ENCODE measurements around the gene CACNA1B.
"Not testable (repeated sequence)": the region's sequence is repeated elsewhere in the genome, so short reads cannot be mapped to it uniquely, and the experiment has no call there.

CACNA1B gene

DNA sequence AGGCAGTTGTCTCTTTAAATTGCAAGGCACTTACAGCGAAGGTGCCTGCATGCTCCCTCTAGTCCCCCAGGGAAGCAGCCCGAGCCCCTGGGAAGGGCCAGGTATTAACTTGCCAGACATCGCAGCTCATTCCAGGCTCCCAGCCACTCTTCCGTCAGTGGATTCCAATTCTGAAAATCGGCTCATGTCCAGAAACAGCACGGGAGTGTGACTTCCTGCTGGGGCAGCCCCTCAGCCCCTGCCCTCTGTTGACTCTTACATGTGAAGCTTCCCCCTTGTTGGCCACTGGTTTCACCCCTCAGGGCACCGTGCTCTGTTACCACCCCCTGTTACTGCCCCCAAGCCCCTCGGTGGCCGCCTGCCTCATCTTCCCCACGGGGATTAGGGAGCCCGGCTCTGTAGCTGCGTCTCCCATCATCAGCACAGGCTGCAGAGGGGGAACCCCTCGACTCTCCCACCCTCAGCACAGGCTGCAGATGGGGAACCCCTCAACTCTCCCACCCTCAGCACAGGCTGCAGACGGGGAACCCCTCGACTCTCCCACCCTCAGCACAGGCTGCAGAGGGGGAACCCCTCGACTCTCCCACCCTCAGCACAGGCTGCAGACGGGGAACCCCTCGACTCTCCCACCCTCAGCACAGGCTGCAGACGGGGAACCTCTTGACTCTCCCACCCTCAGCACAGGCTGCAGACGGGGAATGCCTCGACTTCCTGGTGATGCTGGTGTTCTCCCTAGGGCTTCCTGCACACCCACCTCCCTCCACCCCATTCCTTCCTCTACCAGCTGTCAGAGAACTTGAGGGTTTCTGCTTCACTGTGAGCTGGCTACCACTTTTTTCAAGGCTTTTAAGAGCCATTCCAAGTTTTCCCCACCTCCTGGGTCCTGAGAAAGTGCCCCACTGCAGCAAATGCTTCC lies 11.1 kb upstream of the CACNA1B start:
- DNase-seq (ENCODE audit: low read depth in 2 of 2), result no peak

GRCh38 chr9:137870432-137870831 lies 7.2 kb upstream of the CACNA1B start:
- DNase-seq (ENCODE audit: low read depth in 2 of 2), result no peak

- DNase-seq (ENCODE audit: low read depth in 2 of 2), result no peak
These were observed 5.3 kb upstream of the CACNA1B start for GRCh38 chr9:137872296-137872695.

DNA sequence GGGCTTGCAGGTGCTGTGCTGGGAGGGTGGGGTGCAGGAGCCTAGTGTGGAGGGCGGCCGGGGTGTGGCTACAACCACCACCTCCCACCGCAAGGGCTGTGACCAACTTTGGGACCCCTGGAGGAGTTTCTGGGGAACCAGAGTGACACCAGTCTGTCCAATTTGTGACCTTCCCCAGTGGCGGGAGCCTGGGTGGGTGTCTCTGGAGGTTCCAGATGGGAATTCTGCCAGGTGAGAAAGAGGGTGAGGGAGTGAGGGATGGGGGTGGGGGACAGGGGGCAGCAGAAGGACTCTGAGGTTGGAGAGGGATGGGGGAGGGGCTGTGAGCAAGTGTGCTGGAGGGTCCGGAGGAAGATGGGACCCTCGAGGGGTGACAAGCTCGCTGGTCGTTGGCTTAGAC lies 4.2 kb upstream of the CACNA1B start:
- DNase-seq (ENCODE audit: low read depth in 2 of 2), result no peak

- no peak for DNase-seq (ENCODE audit: low read depth in 2 of 2)
These were observed 3.7 kb upstream of the CACNA1B start for GRCh38 chr9:137873858-137874362.

- DNase-seq (ENCODE audit: low read depth in 2 of 2), result no peak
These were observed 2.2 kb upstream of the CACNA1B start for GRCh38 chr9:137875354-137875753.

GRCh38 chr9:137875846-137876245 lies 1.7 kb upstream of the CACNA1B start:
- no peak for DNase-seq (ENCODE audit: low read depth in 2 of 2)

DNA sequence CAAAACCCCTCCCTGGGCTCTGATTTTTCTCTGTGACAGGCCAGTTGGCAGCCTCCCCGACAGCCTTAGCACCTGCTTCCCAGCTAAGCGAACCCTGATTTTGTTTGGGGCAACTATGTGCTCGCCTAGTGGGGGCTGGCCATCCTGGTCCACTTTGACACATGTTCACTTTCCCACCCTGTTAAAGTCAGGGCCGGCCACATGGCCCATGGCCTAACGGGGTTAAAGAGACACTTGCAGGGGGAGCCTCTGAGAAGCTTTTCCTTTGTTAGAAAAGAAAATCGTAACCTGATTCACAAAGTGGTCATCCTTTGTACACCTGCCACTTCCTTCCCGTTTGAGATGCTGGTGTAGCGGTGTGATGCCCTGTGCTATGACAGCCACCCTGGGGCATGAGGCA lies 1.3 kb upstream of the CACNA1B start:
- no peak for DNase-seq (ENCODE audit: low read depth in 2 of 2)

GRCh38 chr9:137876781-137877386 lies 698 bp upstream of the CACNA1B start:
- DNase-seq (ENCODE audit: low read depth in 2 of 2), result no peak

- peak; percentile 7 to 9 for DNase-seq (ENCODE audit: low read depth in 2 of 2)
These were observed 762 bp downstream of the CACNA1B start for GRCh38 chr9:137878146-137878941.

- no peak for DNase-seq (ENCODE audit: low read depth in 2 of 2)
These were observed 1.5 kb downstream of the CACNA1B start for GRCh38 chr9:137879052-137879451.

GRCh38 chr9:137879566-137880150 lies 2.1 kb downstream of the CACNA1B start:
- no peak for DNase-seq (ENCODE audit: low read depth in 2 of 2)

GRCh38 chr9:137880160-137880975 lies 2.8 kb downstream of the CACNA1B start:
- no peak for DNase-seq (ENCODE audit: low read depth in 2 of 2)

- DNase-seq (ENCODE audit: low read depth in 2 of 2), result no peak
These were observed 3.5 kb downstream of the CACNA1B start for GRCh38 chr9:137880976-137881530.

DNA sequence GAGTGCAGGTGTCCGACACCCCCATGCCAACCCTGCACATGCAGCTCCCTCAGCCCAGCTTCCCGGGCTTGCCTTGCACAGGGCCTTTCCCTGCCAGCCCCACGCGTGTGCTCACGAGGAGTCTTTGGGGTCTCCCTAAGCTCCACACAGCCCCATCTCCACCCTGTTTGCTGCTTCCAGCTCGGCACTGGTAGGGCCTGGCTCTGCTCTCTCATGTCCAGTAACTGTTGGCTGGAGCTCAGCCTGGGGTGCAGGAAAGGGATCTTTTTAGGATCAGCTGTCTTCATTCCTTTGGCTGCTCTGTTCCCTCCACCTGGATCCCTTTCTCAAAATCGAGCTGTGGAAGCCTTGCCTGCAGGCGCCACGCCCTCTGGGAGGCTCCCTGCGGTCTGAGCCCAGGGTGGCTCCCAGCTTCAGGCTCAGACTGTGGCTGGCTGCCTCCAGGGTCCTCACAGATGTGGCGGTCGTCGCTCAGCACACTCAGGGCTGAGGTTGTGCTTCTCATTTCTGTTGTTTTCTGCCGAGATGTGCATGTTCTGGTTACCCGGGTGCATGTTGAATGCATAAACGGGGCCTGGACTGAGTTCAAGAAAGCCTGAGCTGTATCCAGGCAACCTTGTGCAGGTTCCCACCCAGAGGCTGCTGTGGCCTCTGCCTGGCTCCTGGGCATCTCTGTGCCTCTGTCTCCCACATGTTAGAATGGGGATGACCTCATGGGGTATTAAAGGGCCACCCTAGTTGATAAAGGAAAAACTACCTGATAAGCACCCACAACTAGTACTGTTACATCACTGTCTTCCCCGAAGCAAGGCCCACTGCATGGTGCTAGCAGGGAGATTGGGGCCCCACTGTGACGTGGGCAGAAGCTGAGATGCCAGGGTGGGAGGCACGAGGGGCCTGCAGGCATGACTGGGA lies 4.3 kb downstream of the CACNA1B start:
- DNase-seq (ENCODE audit: low read depth in 2 of 2), result no peak

DNA sequence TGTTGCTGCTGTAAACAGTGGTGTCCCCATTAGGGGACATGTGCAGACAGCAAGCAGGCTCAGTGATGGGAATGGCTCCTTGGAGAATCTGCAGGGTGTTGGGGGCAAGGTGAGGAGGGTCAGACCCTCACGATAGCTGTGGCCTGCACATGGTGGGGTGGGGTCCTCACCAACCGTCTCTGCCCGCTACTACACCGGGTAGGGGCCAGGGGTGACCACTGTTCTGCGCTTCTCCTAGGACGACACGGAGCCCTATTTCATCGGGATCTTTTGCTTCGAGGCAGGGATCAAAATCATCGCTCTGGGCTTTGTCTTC lies 4.9 kb downstream of the CACNA1B start:
- DNase-seq (ENCODE audit: low read depth in 2 of 2), result no peak

DNA sequence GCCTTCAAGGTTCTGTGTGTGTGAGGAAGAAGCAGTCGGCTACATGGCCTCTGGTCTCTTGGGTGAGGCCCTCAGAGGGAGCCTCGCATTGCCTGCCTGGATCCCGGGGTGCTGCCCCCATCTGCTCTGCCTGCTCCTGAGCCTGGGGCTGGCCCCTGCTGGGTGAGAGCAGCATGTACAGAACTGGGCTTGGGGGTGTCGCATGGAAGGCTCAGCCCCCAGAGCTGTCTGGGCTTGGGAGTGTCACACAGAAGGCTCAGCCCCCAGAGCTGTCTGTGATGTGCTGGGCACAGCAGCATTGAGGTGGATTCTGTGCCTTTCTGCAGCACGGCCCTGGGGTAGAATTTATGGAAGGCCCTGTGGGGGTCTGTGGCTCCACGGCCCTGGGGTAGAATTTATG lies 6.4 kb downstream of the CACNA1B start:
- not testable (repeated sequence) for DNase-seq (ENCODE audit: low read depth in 2 of 2)

DNA sequence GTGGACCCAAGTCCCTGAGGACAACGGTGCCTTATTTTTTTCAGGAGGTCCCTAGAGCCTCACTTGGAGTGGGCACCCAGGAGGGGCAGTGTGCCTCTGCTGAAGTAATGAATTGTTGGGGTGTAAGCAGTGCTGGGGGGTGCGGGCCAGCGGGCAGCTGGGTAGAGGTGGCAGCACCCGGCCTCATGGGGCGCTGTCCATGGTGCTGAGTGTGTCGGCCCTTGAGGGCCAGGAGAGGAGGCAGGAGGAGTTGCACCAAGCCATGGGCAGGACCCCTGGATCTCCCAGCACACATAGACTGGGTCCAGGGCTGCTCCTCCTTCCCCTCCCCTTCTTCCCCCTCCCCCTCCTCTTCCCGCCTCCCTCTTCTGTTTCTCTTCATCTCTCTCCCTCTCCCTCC lies 7.0 kb downstream of the CACNA1B start:
- DNase-seq (ENCODE audit: low read depth in 2 of 2), result not testable (repeated sequence)

DNA sequence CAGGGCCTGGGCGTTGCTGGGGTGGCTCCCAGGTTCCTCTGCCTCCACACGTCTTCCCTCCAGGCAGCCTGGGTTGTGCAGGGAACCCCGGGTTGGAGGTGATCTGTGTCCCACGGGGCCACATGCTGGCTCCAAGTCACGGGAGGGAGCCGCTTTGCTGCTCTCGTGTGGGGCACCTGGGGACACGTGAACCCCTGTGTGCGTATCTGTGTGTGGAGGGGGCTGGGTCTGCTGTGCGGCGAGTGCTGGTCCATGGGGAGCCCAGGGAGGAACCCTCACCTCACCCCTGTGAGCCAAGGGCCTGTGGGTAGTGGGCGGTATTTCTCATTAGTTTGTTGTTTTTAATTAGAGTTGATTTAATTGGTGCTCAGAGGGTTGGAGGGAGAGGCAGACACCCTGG lies 7.5 kb downstream of the CACNA1B start:
- DNase-seq (ENCODE audit: low read depth in 2 of 2), result not testable (repeated sequence)

DNA sequence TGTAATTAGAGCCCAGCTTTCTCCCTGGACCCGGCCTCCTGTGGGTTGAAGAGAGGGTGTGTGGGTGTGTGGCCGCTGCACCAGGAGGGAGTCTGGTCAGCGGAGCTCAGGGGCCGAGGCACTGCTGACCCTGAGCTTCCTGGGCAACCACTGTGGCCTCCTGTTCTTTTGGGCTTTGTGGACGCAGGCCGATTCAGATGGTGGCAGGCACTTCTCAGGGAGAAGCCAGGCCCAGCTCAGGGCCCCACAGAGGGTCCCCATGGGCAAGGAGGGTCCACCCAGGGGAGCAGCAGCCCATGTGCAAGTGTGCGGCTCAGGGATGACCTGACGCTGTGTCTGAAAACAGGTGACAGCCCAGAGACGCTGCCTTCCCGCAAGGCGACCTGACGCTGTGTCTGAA lies 11.0 kb downstream of the CACNA1B start:
- DNase-seq (ENCODE audit: low read depth in 2 of 2), result not testable (repeated sequence)

Measured in stimulated activated CD8-positive, alpha-beta memory T cell treated with anti-CD3 and anti-CD28 coated beads, Interleukin-15, amount 100 ng/mL, for 48 hours (primary cell).